A549 treated with dexamethasone at 1 μM for 4 hours (cell line): Measurements from ENCODE around the gene ZNF382. TPM values are rescaled to one million over a fixed set of nuclear protein-coding genes. Genes with fewer than 3 reads are reported as not detected.

Experiments used
- total RNA-seq: library from RNA; stranded (reverse); fragments of 200-300 nt; extraction: Qiagen RNA extraction; gene quantifications from 5 replicates; pipeline ENCODE4 v1.2.3, GENCODE V29; 2022

ZNF382 gene
- total RNA-seq, result 0.05 to 0.07 TPM (median 0.06 TPM) in 4 of 5 replicates, not detected in the other

GRCh38 chr19:36605101-36605876, at the start of gene ZNF382:
Gene ZNF382 (plus strand): TSS chr19:36605313. CDS start chr19:36609915, 4,602 bp downstream.

GRCh38 chr19:36573020-36573894, 31.9 kb upstream of the ZNF382 start, which contains the start of gene ZNF529:
Gene ZNF529 (minus strand): TSS chr19:36573292. CDS start chr19:36572346, 946 bp downstream.

Other genes starting within 250 kb of the ZNF382 start
- 1.5 to 2.8 TPM (median 2.2 TPM) in 5 replicates for gene ZFP14, start 226.1 kb upstream of the ZNF382 start, total RNA-seq
- 1.6 to 2.0 TPM (median 1.7 TPM) in 5 replicates for gene ZFP82, start 186.7 kb upstream of the ZNF382 start, total RNA-seq
- gene ZNF566, start 115.8 kb upstream of the ZNF382 start, total RNA-seq, result 7.5 to 9.2 TPM (median 8.3 TPM) in 5 replicates
- gene ZNF260, start 77.0 kb upstream of the ZNF382 start, total RNA-seq, result 6.6 to 11.2 TPM (median 8.3 TPM) in 5 replicates
- 2.1 to 3.2 TPM (median 2.5 TPM) in 5 replicates for gene ZNF529, start 32.0 kb upstream of the ZNF382 start, total RNA-seq
- 5.7 to 8.6 TPM (median 6.2 TPM) in 5 replicates for gene ZNF461, start 61.5 kb downstream of the ZNF382 start, total RNA-seq
- 9.0 to 9.8 TPM (median 9.7 TPM) in 5 replicates for gene ZNF567, start 82.3 kb downstream of the ZNF382 start, total RNA-seq
- 0.41 to 0.79 TPM (median 0.62 TPM) in 5 replicates for gene ZNF850, start 167.5 kb downstream of the ZNF382 start, total RNA-seq
- gene ZNF790, start 233.1 kb downstream of the ZNF382 start, total RNA-seq, result 0.15 to 0.59 TPM (median 0.25 TPM) in 5 replicates
- gene ZNF345, start 245.6 kb downstream of the ZNF382 start, total RNA-seq, result 0.06 to 0.27 TPM (median 0.10 TPM) in 5 replicates